Neural progenitor cell (in vitro differentiated cells): ENCODE measurements around the gene COLEC12. TPM values are rescaled to one million over a fixed set of nuclear protein-coding genes. Genes with fewer than 3 reads are reported as not detected.
A peak's percentile ranks its signal among the peaks of the same experiment; 100 is the strongest.

Source experiments
- DNase-seq: peaks from one replicate; pipeline ENCODE4 v3.0.0-alpha.2; 2016; ENCODE audit warnings: low spot score
- H2AFZ ChIP-seq: fragments of 200-600 bp; sonication (generic); replicated peaks from 2 replicates; pipeline ENCODE4 v1.6.1; 2016; ENCODE audit warnings: antibody characterized with exemption
- H3F3A ChIP-seq: fragments of 200-600 bp; sonication (generic); 2 replicates; pipeline ENCODE4 v1.6.1; 2016; ENCODE audit warnings: antibody characterized with exemption, low read depth
- H3K27ac ChIP-seq: fragments of 200-600 bp; sonication (generic); 2 replicates; pipeline ENCODE4 v1.5.1; 2016; ENCODE audit warnings: mild to moderate bottlenecking
- H3K27me3 ChIP-seq: fragments of 200-600 bp; sonication (generic); 2 replicates; pipeline ENCODE4 v1.6.1; 2016; ENCODE audit warnings: mild to moderate bottlenecking, moderate library complexity
- H3K36me3 ChIP-seq: fragments of 200-600 bp; sonication (generic); 2 replicates; pipeline ENCODE4 v1.5.1; 2016
- H3K4me1 ChIP-seq: fragments of 200-600 bp; sonication (generic); 2 replicates; pipeline ENCODE4 v1.6.1; 2016; ENCODE audit warnings: mixed run types
- H3K4me2 ChIP-seq: fragments of 200-600 bp; sonication (generic); 2 replicates; pipeline ENCODE4 v1.6.1; 2016
- H3K4me3 ChIP-seq: fragments of 200-600 bp; sonication (generic); 2 replicates; pipeline ENCODE4 v1.5.1; 2016
- H3K79me2 ChIP-seq: fragments of 200-600 bp; sonication (generic); 2 replicates; pipeline ENCODE4 v1.6.1; 2016; ENCODE audit warnings: low read depth
- H3K9ac ChIP-seq: fragments of 200-600 bp; sonication (generic); 2 replicates; pipeline ENCODE4 v1.6.1; 2016
- H3K9me3 ChIP-seq: fragments of 200-600 bp; sonication (generic); 2 replicates; pipeline ENCODE4 v1.5.1; 2016; ENCODE audit warnings: low read depth
- H4K20me1 ChIP-seq: fragments of 200-600 bp; sonication (generic); 2 replicates; pipeline ENCODE4 v1.6.1; 2016; ENCODE audit warnings: low read depth
- H3K27ac Mint-ChIP-seq: 3 replicates; pipeline ENCODE4 v1.8.0; 2021; ENCODE audit warnings: mixed read lengths
- H3K27me3 Mint-ChIP-seq: 2 replicates; pipeline ENCODE4 v1.8.0; 2022; ENCODE audit warnings: low read depth, mild to moderate bottlenecking, inconsistent platforms, moderate library complexity, mixed read lengths; ENCODE audit not compliant: insufficient read depth
- H3K36me3 Mint-ChIP-seq: 3 replicates; pipeline ENCODE4 v1.8.0; 2021; ENCODE audit warnings: mixed read lengths
- H3K4me1 Mint-ChIP-seq: 3 replicates; pipeline ENCODE4 v1.8.0; 2021; ENCODE audit warnings: mixed read lengths
- H3K4me3 Mint-ChIP-seq: 3 replicates; pipeline ENCODE4 v1.8.0; 2021; ENCODE audit warnings: mild to moderate bottlenecking, moderate library complexity, mixed read lengths
- H3K9me3 Mint-ChIP-seq: 3 replicates; pipeline ENCODE4 v1.8.0; 2020; ENCODE audit warnings: mixed read lengths
- CTCF ChIP-seq: fragments of 200-600 bp; sonication (generic); IDR thresholded peaks from 2 replicates; pipeline ENCODE4 v1.5.1; 2017; ENCODE audit warnings: antibody characterized with exemption, mild to moderate bottlenecking
- EZH2 ChIP-seq: fragments of 200-600 bp; sonication (generic); IDR thresholded peaks from 2 replicates; pipeline ENCODE4 v1.6.1; 2017; ENCODE audit warnings: antibody characterized with exemption, mild to moderate bottlenecking, moderate library complexity
- EZH2phosphoT487 ChIP-seq: fragments of 200-600 bp; sonication (generic); IDR thresholded peaks from 2 replicates; pipeline ENCODE4 v1.6.1; 2017; ENCODE audit warnings: antibody characterized with exemption
- total RNA-seq: library from RNA; depleted of rRNA; stranded (reverse); fragments of >200 nt; gene quantifications from 2 replicates; pipeline ENCODE4 v1.2.3, GENCODE V29; 2015; ENCODE audit warnings: low replicate concordance

The COLEC12 gene
- total RNA-seq, 1 donor from 2014 or later, result 2.0 TPM

GRCh38 chr18:396251-396555 lies 104.3 kb downstream of the COLEC12 start:
- H3K9ac ChIP-seq, result no peak overlapping the region
- Mint-ChIP-seq H3K36me3 (peaks cover 4% of the 10 kb centered on the region), H3K4me1 (peaks cover 40% of the 10 kb centered on the region), H3K9me3 (no peaks in the 10 kb centered on the region), H3K4me3 (no peak overlapping the region), H3K27me3 (peaks cover 2% of the 10 kb centered on the region), H3K27ac (peak overlapping the region; percentile 1)
- no peak overlapping the region for H2AFZ ChIP-seq
- H3K79me2 ChIP-seq, result no peaks in the 10 kb centered on the region
- H4K20me1 ChIP-seq, result no peaks in the 10 kb centered on the region
- TF ChIP-seq CTCF, result no peak
- TF ChIP-seq EZH2, result no peak
- no peak for TF ChIP-seq EZH2phosphoT487
- no peak for DNase-seq
- H3K9me3 ChIP-seq, result no peaks in the 10 kb centered on the region
- H3F3A ChIP-seq, result no peaks in the 10 kb centered on the region
- H3K27ac ChIP-seq, result no peak overlapping the region
- no peaks in the 10 kb centered on the region for H3K36me3 ChIP-seq
- no peaks in the 10 kb centered on the region for H3K4me1 ChIP-seq
- no peak overlapping the region for H3K4me2 ChIP-seq
- H3K27me3 ChIP-seq, result no peaks in the 10 kb centered on the region
- H3K4me3 ChIP-seq, result no peak overlapping the region

- peaks cover 40% of the 10 kb centered on the region for H3K4me1 Mint-ChIP-seq
- Histone ChIP-seq H3F3A (no peaks in the 10 kb centered on the region), H3K4me1 (no peaks in the 10 kb centered on the region), H4K20me1 (no peaks in the 10 kb centered on the region), H3K4me3 (no peak overlapping the region), H3K9me3 (no peaks in the 10 kb centered on the region), H2AFZ (no peak overlapping the region), H3K79me2 (no peaks in the 10 kb centered on the region), H3K36me3 (no peaks in the 10 kb centered on the region), H3K27ac (no peak overlapping the region), H3K27me3 (no peaks in the 10 kb centered on the region), H3K4me2 (no peak overlapping the region), H3K9ac (no peak overlapping the region)
- TF ChIP-seq EZH2, result no peak
- no peak for TF ChIP-seq EZH2phosphoT487
- TF ChIP-seq CTCF, result no peak
- H3K9me3 Mint-ChIP-seq, result no peaks in the 10 kb centered on the region
- H3K27me3 Mint-ChIP-seq, result peaks cover 2% of the 10 kb centered on the region
- DNase-seq, result no peak
- H3K36me3 Mint-ChIP-seq, result peaks cover 4% of the 10 kb centered on the region
- no peak overlapping the region for H3K27ac Mint-ChIP-seq
- no peak overlapping the region for H3K4me3 Mint-ChIP-seq
Measured at GRCh38 chr18:395456-396250, 104.8 kb downstream of the COLEC12 start.

GRCh38 chr18:394987-395362 lies 105.5 kb downstream of the COLEC12 start:
- Mint-ChIP-seq H3K9me3 (no peaks in the 10 kb centered on the region), H3K27ac (no peak overlapping the region), H3K4me1 (peaks cover 39% of the 10 kb centered on the region), H3K4me3 (no peak overlapping the region), H3K36me3 (peaks cover 4% of the 10 kb centered on the region), H3K27me3 (peaks cover 2% of the 10 kb centered on the region)
- Histone ChIP-seq H3K9ac (no peak overlapping the region), H3K36me3 (no peaks in the 10 kb centered on the region), H3K79me2 (no peaks in the 10 kb centered on the region), H3K4me2 (no peak overlapping the region), H3K27ac (no peak overlapping the region), H3F3A (no peaks in the 10 kb centered on the region), H3K9me3 (no peaks in the 10 kb centered on the region), H2AFZ (no peak overlapping the region), H3K4me1 (no peaks in the 10 kb centered on the region), H3K4me3 (no peak overlapping the region), H4K20me1 (no peaks in the 10 kb centered on the region), H3K27me3 (no peaks in the 10 kb centered on the region)
- no peak for DNase-seq
- TF ChIP-seq EZH2 (no peak), CTCF (no peak)
